DOHH2 (cell line): ENCODE results near the gene UBAC2.
"Not testable (repeated sequence)": the region's sequence is repeated elsewhere in the genome, so short reads cannot be mapped to it uniquely, and the experiment has no call there.

Experiments used
- EZH2phosphoT487 ChIP-seq: fragments of 200-600 bp; sonication (generic); IDR thresholded peaks from 2 replicates; pipeline ENCODE4 v1.6.1; 2017; ENCODE audit warnings: borderline replicate concordance, mild to moderate bottlenecking, antibody characterized with exemption, low read length, moderate library complexity, mixed read lengths
- TF ChIP-seq, protein P1 (sequence below): fragments of 200-600 bp; sonication (generic); IDR thresholded peaks from one replicate; pipeline ENCODE4 v1.5.1; 2014; ENCODE audit warnings: antibody characterized with exemption, mild to moderate bottlenecking, low read depth, low read length; ENCODE audit not compliant: poor library complexity, severe bottlenecking

DNA sequence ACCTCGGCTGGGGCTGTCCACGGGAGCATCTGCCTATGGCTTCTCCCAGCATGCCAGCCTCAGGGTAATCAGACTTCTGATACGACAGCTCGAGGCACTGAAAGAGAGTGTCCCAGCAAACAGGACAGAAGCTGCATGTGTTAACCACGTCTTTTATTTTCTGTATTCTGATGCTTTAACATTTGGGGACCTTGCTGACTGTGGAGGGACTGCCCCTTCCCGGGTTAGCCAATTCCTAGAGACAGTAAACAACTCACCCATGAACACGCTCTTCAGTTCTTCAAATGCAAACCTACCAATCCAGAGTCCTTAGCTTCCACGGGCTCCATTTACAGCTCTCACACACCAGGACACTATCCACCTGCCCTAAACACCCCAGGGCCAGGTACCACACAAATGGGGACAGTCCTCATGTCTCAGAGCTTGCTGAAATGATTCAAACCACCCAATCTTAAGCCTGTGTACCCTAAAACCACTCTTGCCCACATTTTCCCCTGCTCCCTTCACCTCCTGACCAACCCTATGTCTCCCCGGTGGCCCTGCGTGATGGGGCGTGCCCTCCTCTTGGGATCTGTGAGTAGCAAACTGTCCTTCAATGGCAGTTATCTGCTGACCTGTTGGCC, 208.9 kb downstream of the UBAC2 start:
- TF ChIP-seq, protein P1, sequence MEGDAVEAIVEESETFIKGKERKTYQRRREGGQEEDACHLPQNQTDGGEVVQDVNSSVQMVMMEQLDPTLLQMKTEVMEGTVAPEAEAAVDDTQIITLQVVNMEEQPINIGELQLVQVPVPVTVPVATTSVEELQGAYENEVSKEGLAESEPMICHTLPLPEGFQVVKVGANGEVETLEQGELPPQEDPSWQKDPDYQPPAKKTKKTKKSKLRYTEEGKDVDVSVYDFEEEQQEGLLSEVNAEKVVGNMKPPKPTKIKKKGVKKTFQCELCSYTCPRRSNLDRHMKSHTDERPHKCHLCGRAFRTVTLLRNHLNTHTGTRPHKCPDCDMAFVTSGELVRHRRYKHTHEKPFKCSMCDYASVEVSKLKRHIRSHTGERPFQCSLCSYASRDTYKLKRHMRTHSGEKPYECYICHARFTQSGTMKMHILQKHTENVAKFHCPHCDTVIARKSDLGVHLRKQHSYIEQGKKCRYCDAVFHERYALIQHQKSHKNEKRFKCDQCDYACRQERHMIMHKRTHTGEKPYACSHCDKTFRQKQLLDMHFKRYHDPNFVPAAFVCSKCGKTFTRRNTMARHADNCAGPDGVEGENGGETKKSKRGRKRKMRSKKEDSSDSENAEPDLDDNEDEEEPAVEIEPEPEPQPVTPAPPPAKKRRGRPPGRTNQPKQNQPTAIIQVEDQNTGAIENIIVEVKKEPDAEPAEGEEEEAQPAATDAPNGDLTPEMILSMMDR = not testable (repeated sequence)
- TF ChIP-seq EZH2phosphoT487 = not testable (repeated sequence)
